ENCODE data around the gene PPIH.

GRCh38 chr1:42703888-42704464 lies 45.8 kb downstream of the PPIH start:
- TF ChIP-seq CTCF (IDR thresholded peaks at IDR 0.05; ENCODE audit: low read depth, low read length, poor library complexity, severe bottlenecking) (no peak), EZH2phosphoT487 (IDR thresholded peaks at IDR 0.05; ENCODE audit: borderline replicate concordance, low read length) (no peak)

Data from DOHH2 (cell line).